ENCODE measurements around the gene MPND.
"Not testable (repeated sequence)": the region's sequence is repeated elsewhere in the genome, so short reads cannot be mapped to it uniquely, and the experiment has no call there.

Gene MPND

GRCh38 chr19:4320419-4320818, 22.9 kb upstream of the MPND start:
- no peak for DNase-seq (ENCODE audit: low read depth, low spot score)

GRCh38 chr19:4322942-4323665, 20.3 kb upstream of the MPND start:
- no peak for DNase-seq (ENCODE audit: low read depth, low spot score)

DNA sequence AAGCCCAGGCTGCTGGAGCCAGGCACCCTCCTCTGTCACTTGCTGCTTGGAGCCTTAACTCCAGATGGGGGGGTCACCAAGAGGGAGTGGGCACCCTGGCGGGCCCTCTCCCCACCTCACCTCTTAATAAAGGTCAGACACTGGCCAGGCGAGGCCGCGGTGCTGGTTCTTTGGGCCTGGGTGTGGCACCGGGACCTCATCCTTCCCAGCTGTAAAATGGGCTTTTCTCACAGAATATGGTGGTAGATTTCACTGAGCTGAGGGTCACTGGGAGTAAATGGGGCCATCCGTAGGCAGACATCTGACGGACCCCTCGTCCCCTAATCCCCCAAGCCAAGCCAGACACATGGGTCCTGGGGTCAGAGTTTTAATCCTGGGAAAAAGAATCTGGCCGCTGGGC, 19.7 kb upstream of the MPND start:
- no peak for DNase-seq (ENCODE audit: low read depth, low spot score)

GRCh38 chr19:4324228-4324627, 19.1 kb upstream of the MPND start:
- DNase-seq (ENCODE audit: low read depth, low spot score) = no peak

GRCh38 chr19:4326215-4326836, 17.0 kb upstream of the MPND start:
- DNase-seq (ENCODE audit: low read depth, low spot score) = no peak

DNA sequence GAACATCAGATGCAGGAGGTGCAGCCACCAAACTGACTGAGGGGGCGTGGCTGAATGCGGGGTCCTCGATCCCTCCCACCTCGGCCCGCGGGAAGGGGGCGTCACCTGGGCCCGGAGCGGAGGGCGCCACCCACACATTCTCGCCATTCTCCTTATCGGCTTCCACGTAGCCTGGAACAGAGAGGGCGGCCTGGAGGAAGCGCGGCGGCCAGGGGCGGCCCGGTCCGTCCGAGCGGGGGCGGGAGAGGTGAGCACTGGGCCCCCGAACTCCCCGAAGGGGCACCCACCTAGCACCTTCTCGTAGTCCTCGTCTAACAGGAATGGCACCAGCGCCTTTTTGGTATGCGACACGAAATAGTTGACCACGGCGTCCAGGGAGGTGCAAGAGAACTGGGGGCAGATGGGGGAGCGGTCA, 16.5 kb upstream of the MPND start:
- DNase-seq (ENCODE audit: low read depth, low spot score) = no peak

DNA sequence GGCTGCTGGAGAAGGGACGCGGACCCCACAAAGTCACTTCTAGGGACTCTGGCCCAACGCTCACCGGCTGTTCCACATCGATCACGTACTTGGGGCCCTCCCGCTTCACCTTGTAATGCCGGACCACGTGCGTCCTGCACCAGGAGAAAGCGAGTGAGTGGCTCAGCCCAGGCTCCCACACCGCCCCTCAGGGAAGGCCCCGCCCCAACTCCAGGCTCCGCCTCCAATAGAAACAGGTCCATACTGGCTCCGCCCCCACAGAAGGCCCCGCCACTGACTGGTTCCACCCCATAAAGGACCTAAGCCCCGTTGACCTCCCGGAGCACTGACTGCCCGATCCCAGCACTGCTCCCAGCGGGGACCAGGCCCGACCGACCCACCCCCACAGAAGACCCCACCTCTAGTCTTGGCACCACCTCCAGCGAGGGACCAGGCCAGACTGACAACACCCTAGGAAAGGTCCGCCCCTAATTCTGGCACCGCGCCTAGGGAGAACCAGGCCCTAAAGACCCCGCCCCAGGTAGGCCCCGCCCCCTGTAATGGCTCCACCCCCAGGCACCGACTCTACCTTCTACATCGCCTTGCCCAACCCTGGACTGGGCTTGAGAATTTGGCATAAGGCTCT, 16.0 kb upstream of the MPND start:
- DNase-seq (ENCODE audit: low read depth, low spot score) = peak; percentile 48

GRCh38 chr19:4327877-4328242, 15.5 kb upstream of the MPND start:
- no peak for DNase-seq (ENCODE audit: low read depth, low spot score)

DNA sequence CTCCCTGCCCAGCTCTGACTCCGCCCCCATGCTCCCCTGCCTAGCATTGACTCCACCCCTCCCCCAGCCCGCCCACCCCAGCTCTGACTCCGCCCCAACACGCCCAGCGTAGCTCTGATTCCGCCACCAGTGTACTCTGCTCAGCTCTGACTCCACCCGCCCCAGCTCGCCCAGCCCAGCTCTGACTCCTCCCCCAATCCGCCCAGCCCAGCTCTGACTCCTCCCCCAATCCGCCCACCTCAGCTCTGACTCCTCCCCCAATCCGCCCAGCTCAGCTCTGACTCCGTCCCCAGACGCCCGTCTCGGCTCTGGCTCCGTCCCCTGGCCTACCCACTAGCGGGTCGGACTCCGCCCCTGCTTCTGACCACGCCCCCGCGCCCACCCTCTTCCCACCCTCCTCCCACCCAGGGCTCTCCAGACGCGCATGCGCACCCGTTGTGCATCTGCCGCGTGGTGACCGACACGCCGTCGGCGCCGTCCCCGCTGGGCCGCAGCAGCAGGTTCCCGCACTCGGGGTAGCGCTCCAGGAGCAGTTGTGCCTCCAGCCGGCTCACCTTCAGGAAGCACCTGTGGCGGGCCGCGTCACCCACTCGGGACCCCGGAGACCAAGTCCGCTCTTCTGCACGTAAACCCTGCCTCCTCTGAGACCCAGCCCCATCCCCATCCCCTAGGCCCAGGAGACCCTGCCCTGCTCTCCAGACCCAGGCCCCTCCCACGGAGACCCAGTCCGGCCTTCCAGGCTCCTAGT, 14.9 kb upstream of the MPND start:
- DNase-seq (ENCODE audit: low read depth, low spot score) = peak; percentile 88

- DNase-seq (ENCODE audit: low read depth, low spot score) = not testable (repeated sequence)
Measured at GRCh38 chr19:4328991-4329681, 14.2 kb upstream of the MPND start.

DNA sequence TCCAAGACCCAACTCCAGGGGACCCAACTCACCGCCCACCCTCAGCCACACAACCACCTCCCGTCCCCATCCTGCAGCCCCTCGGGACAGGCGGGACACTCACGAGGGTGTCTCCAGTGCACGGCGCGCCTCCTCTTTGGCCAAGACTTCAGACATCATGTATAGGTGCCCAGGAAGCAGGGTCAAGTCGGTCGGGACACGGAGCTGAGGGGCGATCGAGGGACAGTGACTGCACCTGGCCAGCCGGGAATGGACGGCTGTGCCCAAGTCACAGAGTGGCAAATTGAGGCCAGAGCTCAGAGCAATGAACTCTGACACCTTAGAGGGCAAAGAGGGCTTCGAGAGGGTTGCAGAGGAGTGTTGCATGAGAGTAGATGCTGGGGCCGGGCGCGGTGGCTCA, 13.5 kb upstream of the MPND start:
- DNase-seq (ENCODE audit: low read depth, low spot score) = no peak

- DNase-seq (ENCODE audit: low read depth, low spot score) = no peak
Measured at GRCh38 chr19:4334929-4335570, 8.3 kb upstream of the MPND start.

DNA sequence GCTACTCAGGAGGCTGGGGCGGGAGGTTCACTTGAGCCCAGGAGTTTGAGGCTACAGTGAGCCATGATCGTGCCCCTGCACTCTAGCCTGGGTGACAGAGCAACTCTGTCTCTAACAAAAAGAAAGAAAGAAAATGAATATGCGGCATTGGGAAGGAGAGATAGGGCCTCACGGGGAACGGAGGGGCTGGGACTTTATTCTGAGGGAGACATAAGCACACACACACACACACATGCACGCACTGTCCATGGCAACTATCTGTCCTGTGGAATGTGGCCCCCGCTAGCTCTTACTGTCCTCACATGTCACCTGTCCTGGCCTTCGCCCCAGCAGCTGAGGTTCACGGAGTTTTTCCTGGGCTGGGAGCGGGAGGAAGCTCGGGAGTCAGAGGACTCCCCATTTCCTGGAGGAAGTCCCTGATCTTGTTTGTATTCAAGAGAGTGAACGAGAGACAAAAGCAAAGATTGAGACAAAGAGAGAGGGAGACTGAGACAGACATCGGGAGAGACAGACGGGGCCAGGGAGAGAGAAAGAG, 5.4 kb upstream of the MPND start:
- no peak for DNase-seq (ENCODE audit: low read depth, low spot score)

- DNase-seq (ENCODE audit: low read depth, low spot score) = no peak
Measured at GRCh38 chr19:4338441-4339355, 4.7 kb upstream of the MPND start, which contains the start of gene STAP2. TSS of gene STAP2 (minus strand) at chr19:4338827. CDS start at chr19:4338753, 74 bp downstream.

- DNase-seq (ENCODE audit: low read depth, low spot score) = no peak
Measured at GRCh38 chr19:4342314-4342614, 1.1 kb upstream of the MPND start.

GRCh38 chr19:4342615-4343369, 570 bp upstream of the MPND start:
- peak; percentile 90 for DNase-seq (ENCODE audit: low read depth, low spot score)

DNA sequence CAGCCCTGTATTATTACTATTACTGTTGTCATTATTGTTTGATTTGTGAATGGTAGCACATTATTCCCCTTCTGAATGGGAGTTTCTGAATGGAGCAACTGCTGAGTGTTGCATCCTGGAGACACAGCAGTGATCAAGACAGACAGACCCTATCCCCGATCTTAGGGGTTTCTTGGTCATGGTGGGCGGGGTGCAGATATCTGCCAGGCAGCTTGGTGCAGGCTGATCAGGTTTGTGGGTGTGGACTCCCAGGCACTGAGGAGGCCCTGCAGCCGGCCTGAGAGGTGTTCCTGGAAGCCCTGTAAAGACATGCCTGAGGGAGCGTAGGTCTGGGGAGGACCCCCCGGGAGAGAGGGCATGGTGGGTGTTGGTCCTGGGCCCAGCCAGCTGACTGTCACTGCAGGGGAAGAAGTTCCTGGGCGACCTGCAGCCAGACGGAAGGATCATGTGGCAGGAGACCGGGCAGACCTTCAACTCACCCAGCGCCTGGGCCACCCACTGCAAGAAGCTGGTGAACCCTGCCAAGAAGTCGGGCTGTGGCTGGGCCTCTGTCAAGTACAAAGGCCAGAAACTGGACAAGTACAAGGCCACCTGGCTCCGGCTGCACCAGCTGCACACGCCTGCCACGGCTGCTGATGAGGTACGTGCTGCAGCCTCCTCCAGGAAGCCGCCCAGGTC, 2.1 kb downstream of the MPND start:
- no peak for DNase-seq (ENCODE audit: low read depth, low spot score)

DNA sequence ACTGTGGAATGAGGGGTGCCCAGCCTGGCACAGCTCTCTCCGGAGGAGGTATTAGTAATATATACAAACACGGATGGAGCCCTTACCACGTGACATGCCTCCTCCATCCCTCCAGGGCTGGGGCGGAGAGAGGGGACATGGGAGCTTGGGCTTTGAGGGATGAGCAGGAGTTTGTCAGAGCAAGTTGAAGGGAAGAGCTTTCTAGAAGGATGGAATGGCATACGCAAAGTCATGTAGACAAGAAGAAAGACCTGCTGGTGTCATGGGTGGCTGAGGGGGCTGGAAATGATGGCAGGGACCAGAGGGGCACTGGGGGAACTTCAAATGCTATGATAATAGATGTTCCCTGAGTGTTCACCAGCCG, 2.6 kb downstream of the MPND start:
- DNase-seq (ENCODE audit: low read depth, low spot score) = no peak

GRCh38 chr19:4347521-4347920, 4.2 kb downstream of the MPND start:
- DNase-seq (ENCODE audit: low read depth, low spot score) = no peak
